Measurements from ENCODE around the gene ZNF878. TPM values are rescaled to one million over a fixed set of nuclear protein-coding genes. Genes with fewer than 3 reads are reported as not detected.

Gene ZNF878
- total RNA-seq, 2 experiments from 2014 or later, result 1.0 TPM

DNA sequence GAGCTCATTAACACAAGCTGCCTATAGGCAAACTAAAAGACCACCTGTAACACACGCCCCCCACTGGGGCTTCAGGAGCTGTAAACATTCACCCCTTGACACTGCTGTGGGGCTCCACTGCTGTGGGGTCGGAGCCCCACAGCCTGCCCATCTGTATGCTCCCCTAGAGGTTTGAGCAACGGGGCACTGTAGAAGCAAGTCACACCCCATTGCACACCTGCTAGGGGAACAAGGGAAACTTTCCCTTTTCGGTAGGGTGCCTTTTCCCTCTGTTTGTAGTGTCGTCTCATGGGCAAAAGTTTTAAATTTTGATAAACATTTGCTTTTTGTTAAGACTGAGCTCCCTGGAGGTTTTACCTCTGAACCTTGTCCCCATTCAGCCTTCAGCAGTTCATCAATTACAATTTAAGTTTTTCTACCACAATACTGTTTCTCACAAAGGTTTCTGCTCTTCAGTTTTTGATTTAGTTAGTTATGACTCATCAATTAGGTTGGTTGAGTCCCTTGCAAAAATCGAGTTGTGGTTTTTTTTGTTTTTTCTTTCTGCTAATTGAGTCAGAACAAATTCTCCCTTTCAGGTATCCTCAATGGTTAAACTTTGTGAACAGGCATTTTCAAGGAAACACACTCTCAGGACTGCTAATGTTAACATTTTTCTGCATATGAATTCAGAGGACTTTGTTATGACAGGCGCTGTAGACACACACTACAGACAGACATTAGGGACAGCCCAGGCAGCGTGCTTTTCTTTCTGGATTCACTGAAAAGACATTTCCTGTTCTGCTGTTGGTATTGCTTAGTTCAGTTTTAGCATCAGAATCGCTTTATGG is 52.4 kb downstream of the ZNF878 start:
- Histone ChIP-seq H4K20me1 (ENCODE audit: insufficient read depth, low read length) (no peaks in the 10 kb centered on the region), H3K4me1 (ENCODE audit: insufficient read depth, low read length, poor library complexity, severe bottlenecking) (peaks cover 23% of the 10 kb centered on the region), H2AFZ (ENCODE audit: low read length) (no peak overlapping the region), H3K36me3 (ENCODE audit: insufficient read depth, low read length) (peaks cover 77% of the 10 kb centered on the region), H3K9me3 (ENCODE audit: low read length) (no peaks in the 10 kb centered on the region), H3K79me2 (ENCODE audit: insufficient read depth, low read depth, low read length) (peaks cover 64% of the 10 kb centered on the region), H3K27ac (ENCODE audit: low read depth, low read length, poor library complexity, severe bottlenecking) (peak overlapping the region; percentile 28), H3K4me2 (ENCODE audit: low read length) (peak overlapping the region; percentile 30), H3K9me2 (ENCODE audit: insufficient read depth, low read length) (no peaks in the 10 kb centered on the region), H3K4me3 (ENCODE audit: low read depth, low read length, poor library complexity, severe bottlenecking) (no peak overlapping the region)
- ChIA-PET CTCF (ENCODE audit: unreplicated experiment) (no interaction called here), POLR2A (interaction anchor here (0.8 kb wide), 2 partner anchors 10 to 13 kb away, joined by 3 read pairs; no protein-coding TSS in a partner anchor)
- intact Hi-C loops (cut with micrococcal nuclease; ENCODE audit: unreplicated experiment), result no loop called here
- no peak for TF ChIP-seq EZH2phosphoT487 (IDR thresholded peaks at IDR 0.05; ENCODE audit: borderline replicate concordance, low read depth, low read length)
- TF ChIP-seq, protein P1, sequence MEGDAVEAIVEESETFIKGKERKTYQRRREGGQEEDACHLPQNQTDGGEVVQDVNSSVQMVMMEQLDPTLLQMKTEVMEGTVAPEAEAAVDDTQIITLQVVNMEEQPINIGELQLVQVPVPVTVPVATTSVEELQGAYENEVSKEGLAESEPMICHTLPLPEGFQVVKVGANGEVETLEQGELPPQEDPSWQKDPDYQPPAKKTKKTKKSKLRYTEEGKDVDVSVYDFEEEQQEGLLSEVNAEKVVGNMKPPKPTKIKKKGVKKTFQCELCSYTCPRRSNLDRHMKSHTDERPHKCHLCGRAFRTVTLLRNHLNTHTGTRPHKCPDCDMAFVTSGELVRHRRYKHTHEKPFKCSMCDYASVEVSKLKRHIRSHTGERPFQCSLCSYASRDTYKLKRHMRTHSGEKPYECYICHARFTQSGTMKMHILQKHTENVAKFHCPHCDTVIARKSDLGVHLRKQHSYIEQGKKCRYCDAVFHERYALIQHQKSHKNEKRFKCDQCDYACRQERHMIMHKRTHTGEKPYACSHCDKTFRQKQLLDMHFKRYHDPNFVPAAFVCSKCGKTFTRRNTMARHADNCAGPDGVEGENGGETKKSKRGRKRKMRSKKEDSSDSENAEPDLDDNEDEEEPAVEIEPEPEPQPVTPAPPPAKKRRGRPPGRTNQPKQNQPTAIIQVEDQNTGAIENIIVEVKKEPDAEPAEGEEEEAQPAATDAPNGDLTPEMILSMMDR (conservative IDR thresholded peaks at IDR 0.05; ENCODE audit: low read length), result no peak
- DNase-seq (ENCODE audit: low spot score), result peak; percentile 18
- no TSS peak for BruUV-seq (replicated peaks)

DNA sequence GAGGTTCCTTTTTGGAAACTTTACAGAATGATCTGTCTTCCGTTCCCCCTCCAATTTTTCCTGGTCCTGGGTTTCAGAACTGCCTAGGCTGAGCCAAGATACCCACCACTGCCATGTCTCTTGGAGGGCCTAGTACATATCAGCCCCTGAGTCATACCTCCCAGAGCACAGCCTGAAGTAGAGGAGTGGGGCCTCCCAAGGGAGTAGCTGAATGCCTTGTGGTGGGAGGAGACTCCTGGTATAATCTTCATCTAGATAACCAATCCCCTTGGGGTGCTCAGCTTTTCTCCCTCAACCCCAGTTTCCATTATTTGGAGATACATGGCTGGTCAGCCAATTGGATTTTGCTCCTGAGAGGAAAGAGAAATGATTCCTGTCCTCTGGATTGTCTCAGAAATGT is 57.6 kb downstream of the ZNF878 start:
- Histone ChIP-seq H4K20me1 (ENCODE audit: insufficient read depth, low read length) (no peaks in the 10 kb centered on the region; the same call in 1 of the 2 replicates), H2AFZ (ENCODE audit: low read length) (no peak overlapping the region), H3K27ac (ENCODE audit: low read depth, low read length, poor library complexity, severe bottlenecking) (no peak overlapping the region), H3K79me2 (ENCODE audit: insufficient read depth, low read depth, low read length) (peaks cover 98% of the 10 kb centered on the region), H3K4me3 (ENCODE audit: low read depth, low read length, poor library complexity, severe bottlenecking) (no peak overlapping the region), H3K4me2 (ENCODE audit: low read length) (no peak overlapping the region), H3K9me3 (ENCODE audit: low read length) (no peaks in the 10 kb centered on the region), H3K4me1 (ENCODE audit: insufficient read depth, low read length, poor library complexity, severe bottlenecking) (peaks cover 39% of the 10 kb centered on the region), H3K9me2 (ENCODE audit: insufficient read depth, low read length) (no peaks in the 10 kb centered on the region), H3K36me3 (ENCODE audit: insufficient read depth, low read length) (peaks cover 61% of the 10 kb centered on the region)
- DNase-seq (ENCODE audit: low spot score), result no peak
- no peak for TF ChIP-seq EZH2phosphoT487 (IDR thresholded peaks at IDR 0.05; ENCODE audit: borderline replicate concordance, low read depth, low read length)
- TF ChIP-seq, protein P1 (conservative IDR thresholded peaks at IDR 0.05; ENCODE audit: low read length), result no peak
- ChIA-PET POLR2A (no interaction called here), CTCF (ENCODE audit: unreplicated experiment) (no interaction called here)
- no TSS peak for BruUV-seq (replicated peaks)
- intact Hi-C loops (cut with micrococcal nuclease; ENCODE audit: unreplicated experiment), result no loop called here

Small RNAs within 50 kb of the gene (small RNA-seq; reads per million reads assigned to genes)
- gene RF00019 (not detected), gene RNA5SP464 (not detected), gene RNA5SP465 (0.16 reads per million), gene RNA5SP466 (not detected)

Other genes starting within 250 kb of the ZNF878 start
- 7.5 and 7.9 TPM in 2 replicates for gene ZNF440, start 238.7 kb downstream of the ZNF878 start, total RNA-seq (2014; rRNA removed; shearing (Covaris generic))
- 15.2 and 16.6 TPM in 2 replicates for gene ZNF440, start 238.7 kb downstream of the ZNF878 start, total RNA-seq (2022)
- 38.1 and 40.2 TPM in 2 replicates for gene ZNF439, start 204.2 kb downstream of the ZNF878 start, total RNA-seq (2014; rRNA removed; shearing (Covaris generic))
- 33.8 and 45.5 TPM in 2 replicates for gene ZNF439, start 204.2 kb downstream of the ZNF878 start, total RNA-seq (2022)
- gene ZNF69, start 165.2 kb downstream of the ZNF878 start, total RNA-seq (2014; rRNA removed; shearing (Covaris generic)), result 7.1 and 9.7 TPM in 2 replicates
- 13.9 and 15.8 TPM in 2 replicates for gene ZNF69, start 165.2 kb downstream of the ZNF878 start, total RNA-seq (2022)
- 18.2 and 20.4 TPM in 2 replicates for gene ZNF700, start 127.9 kb downstream of the ZNF878 start, total RNA-seq (2014; rRNA removed; shearing (Covaris generic))
- 28.2 and 28.4 TPM in 2 replicates for gene ZNF700, start 127.9 kb downstream of the ZNF878 start, total RNA-seq (2022)
- 2.7 and 2.8 TPM in 2 replicates for gene ZNF763, start 87.9 kb downstream of the ZNF878 start, total RNA-seq (2014; rRNA removed; shearing (Covaris generic))
- 6.2 and 7.7 TPM in 2 replicates for gene ZNF763, start 87.9 kb downstream of the ZNF878 start, total RNA-seq (2022)
- 1.6 and 1.9 TPM in 2 replicates for gene ZNF433, start 17.3 kb downstream of the ZNF878 start, total RNA-seq (2014; rRNA removed; shearing (Covaris generic))
- gene ZNF433, start 17.3 kb downstream of the ZNF878 start, total RNA-seq (2022), result 0.76 and 0.89 TPM in 2 replicates
- gene ZNF844, start 11.8 kb upstream of the ZNF878 start, total RNA-seq (2014; rRNA removed; shearing (Covaris generic)), result 5.8 and 6.7 TPM in 2 replicates
- 7.7 and 9.3 TPM in 2 replicates for gene ZNF844, start 11.8 kb upstream of the ZNF878 start, total RNA-seq (2022)
- 6.1 and 8.9 TPM in 2 replicates for gene ZNF20, start 87.4 kb upstream of the ZNF878 start, total RNA-seq (2014; rRNA removed; shearing (Covaris generic))
- 7.1 and 10.0 TPM in 2 replicates for gene ZNF20, start 87.4 kb upstream of the ZNF878 start, total RNA-seq (2022)
- 7.3 and 7.8 TPM in 2 replicates for gene ZNF625, start 103.8 kb upstream of the ZNF878 start, total RNA-seq (2014; rRNA removed; shearing (Covaris generic))
- 9.2 and 10.0 TPM in 2 replicates for gene ZNF625, start 103.8 kb upstream of the ZNF878 start, total RNA-seq (2022)
- 12.5 and 13.5 TPM in 2 replicates for gene ZNF136, start 110.1 kb upstream of the ZNF878 start, total RNA-seq (2014; rRNA removed; shearing (Covaris generic))
- 12.7 and 16.7 TPM in 2 replicates for gene ZNF136, start 110.1 kb upstream of the ZNF878 start, total RNA-seq (2022)
- 4.1 and 4.6 TPM in 2 replicates for gene ZNF44, start 241.9 kb upstream of the ZNF878 start, total RNA-seq (2014; rRNA removed; shearing (Covaris generic))
- gene ZNF44, start 241.9 kb upstream of the ZNF878 start, total RNA-seq (2022), result 10.6 and 12.5 TPM in 2 replicates